NT2/D1 (cell line): ENCODE data around the gene TYK2.
A peak's percentile ranks its signal among the peaks of the same experiment; 100 is the strongest.
"Not testable (repeated sequence)": the region's sequence is repeated elsewhere in the genome, so short reads cannot be mapped to it uniquely, and the experiment has no call there.

Experiments
- DNase-seq: peaks from one replicate; pipeline ENCODE4 v3.0.0-alpha.2; 2011; ENCODE audit warnings: low read depth, low spot score
- H3K27me3 ChIP-seq: 2 replicates; pipeline ENCODE4 v1.6.0; 2011; ENCODE audit warnings: mild to moderate bottlenecking; ENCODE audit not compliant: insufficient read length, insufficient read depth
- H3K36me3 ChIP-seq: 2 replicates; pipeline ENCODE4 v1.6.1; 2011; ENCODE audit warnings: mild to moderate bottlenecking, low read length, mixed read lengths; ENCODE audit not compliant: insufficient read depth, insufficient read length
- H3K4me1 ChIP-seq: 2 replicates; pipeline ENCODE4 v1.5.1; 2011; ENCODE audit not compliant: insufficient read depth, insufficient read length
- H3K4me3 ChIP-seq: 2 replicates; pipeline ENCODE4 v1.5.1; 2011; ENCODE audit warnings: low read depth; ENCODE audit not compliant: insufficient read length
- H3K9ac ChIP-seq: 2 replicates; pipeline ENCODE4 v1.6.0; 2011; ENCODE audit warnings: low read depth; ENCODE audit not compliant: insufficient read length
- H3K9me3 ChIP-seq: 2 replicates; pipeline ENCODE4 v1.5.1; 2011; ENCODE audit warnings: mild to moderate bottlenecking, low read length; ENCODE audit not compliant: insufficient read depth
- SUZ12 ChIP-seq: IDR thresholded peaks from 2 replicates; pipeline ENCODE4 v1.6.1; 2011; ENCODE audit not compliant: insufficient read length, insufficient read depth; ENCODE audit errors: extremely low read depth
- YY1 ChIP-seq: IDR thresholded peaks from 2 replicates; pipeline ENCODE4 v1.6.1; 2011; ENCODE audit not compliant: insufficient read length, insufficient read depth
- ZNF274 ChIP-seq: IDR thresholded peaks from 2 replicates; pipeline ENCODE4 v1.6.1; 2011; ENCODE audit warnings: mild to moderate bottlenecking, low read depth, low read length

Gene TYK2

GRCh38 chr19:10384580-10384979 is 4.2 kb upstream of the TYK2 start:
- Histone ChIP-seq H3K27me3 (no peaks in the 10 kb centered on the region), H3K36me3 (peaks cover 2% of the 10 kb centered on the region), H3K4me1 (peaks cover 8% of the 10 kb centered on the region), H3K9ac (no peak overlapping the region), H3K9me3 (no peaks in the 10 kb centered on the region), H3K4me3 (no peak overlapping the region)
- DNase-seq = no peak
- TF ChIP-seq YY1 = no peak
- TF ChIP-seq SUZ12 = no peak
- no peak for TF ChIP-seq ZNF274

- not testable (repeated sequence) for H3K27me3 ChIP-seq, H3K4me3 ChIP-seq, H3K9me3 ChIP-seq, DNase-seq, H3K4me1 ChIP-seq, H3K9ac ChIP-seq, H3K36me3 ChIP-seq
Observed at GRCh38 chr19:10383223-10383499, 2.8 kb upstream of the TYK2 start.

- H3K9me3 ChIP-seq = no peaks in the 10 kb centered on the region
- peaks cover 2% of the 10 kb centered on the region for H3K4me1 ChIP-seq
- peak overlapping the region; percentile 98 for H3K9ac ChIP-seq
- H3K27me3 ChIP-seq = no peaks in the 10 kb centered on the region
- H3K36me3 ChIP-seq = peaks cover 17% of the 10 kb centered on the region
- DNase-seq = no peak
- TF ChIP-seq SUZ12 = no peak
- no peak for TF ChIP-seq ZNF274
- TF ChIP-seq YY1 = no peak
- H3K4me3 ChIP-seq = peak overlapping the region; percentile 98
Observed at GRCh38 chr19:10379880-10380312, 476 bp downstream of the TYK2 start.

GRCh38 chr19:10378124-10378523 is 2.2 kb downstream of the TYK2 start:
- no peaks in the 10 kb centered on the region for H3K4me1 ChIP-seq
- no peaks in the 10 kb centered on the region for H3K27me3 ChIP-seq
- H3K9me3 ChIP-seq = no peaks in the 10 kb centered on the region
- peaks cover 21% of the 10 kb centered on the region for H3K36me3 ChIP-seq
- no peak for DNase-seq
- TF ChIP-seq ZNF274 (no peak), SUZ12 (no peak), YY1 (no peak)
- no peak overlapping the region for H3K9ac ChIP-seq
- H3K4me3 ChIP-seq = no peak overlapping the region

GRCh38 chr19:10377140-10377640 is 3.2 kb downstream of the TYK2 start:
- DNase-seq, H3K9me3 ChIP-seq, H3K4me1 ChIP-seq, H3K27me3 ChIP-seq, H3K9ac ChIP-seq, H3K4me3 ChIP-seq: not testable (repeated sequence)
- H3K36me3 ChIP-seq = peaks cover 26% of the 10 kb centered on the region

GRCh38 chr19:10374931-10375330 is 5.4 kb downstream of the TYK2 start:
- Histone ChIP-seq H3K4me1 (no peaks in the 10 kb centered on the region), H3K9ac (no peak overlapping the region), H3K27me3 (no peaks in the 10 kb centered on the region), H3K4me3 (no peak overlapping the region), H3K36me3 (peaks cover 30% of the 10 kb centered on the region), H3K9me3 (no peaks in the 10 kb centered on the region)
- DNase-seq = no peak
- no peak for TF ChIP-seq ZNF274

- H3K4me1 ChIP-seq = no peaks in the 10 kb centered on the region
- H3K36me3 ChIP-seq = peaks cover 40% of the 10 kb centered on the region
- H3K9ac ChIP-seq = no peak overlapping the region
Observed at GRCh38 chr19:10372690-10373089, 7.7 kb downstream of the TYK2 start.

GRCh38 chr19:10368101-10368803 is 12.1 kb downstream of the TYK2 start:
- H3K36me3 ChIP-seq = peaks cover 66% of the 10 kb centered on the region
- H3K27me3 ChIP-seq = no peaks in the 10 kb centered on the region
- no peak for DNase-seq
- H3K9ac ChIP-seq = no peak overlapping the region
- H3K9me3 ChIP-seq = peaks cover 22% of the 10 kb centered on the region; the same call in 1 of the 2 replicates
- no peak for TF ChIP-seq SUZ12
- TF ChIP-seq ZNF274 = no peak
- no peak for TF ChIP-seq YY1
- no peak overlapping the region for H3K4me3 ChIP-seq
- peaks cover 2% of the 10 kb centered on the region for H3K4me1 ChIP-seq

More at GRCh38 chr19:10372690-10373089, 7.7 kb downstream of the TYK2 start:
- TF ChIP-seq SUZ12 (no peak), YY1 (no peak), ZNF274 (no peak)
- DNase-seq = no peak
- Histone ChIP-seq H3K27me3 (no peaks in the 10 kb centered on the region), H3K9me3 (peaks cover 13% of the 10 kb centered on the region; the same call in 1 of the 2 replicates), H3K4me3 (no peak overlapping the region)

- not testable (repeated sequence) for H3K9ac ChIP-seq, DNase-seq, H3K27me3 ChIP-seq, H3K4me3 ChIP-seq, H3K4me1 ChIP-seq
- peaks cover 22% of the 10 kb centered on the region; the same call in 1 of the 2 replicates for H3K9me3 ChIP-seq
- H3K36me3 ChIP-seq = peaks cover 70% of the 10 kb centered on the region
Observed at GRCh38 chr19:10366950-10367512, 13.3 kb downstream of the TYK2 start.
